ENCODE measurements around the gene ELANE.

The ELANE gene

DNA sequence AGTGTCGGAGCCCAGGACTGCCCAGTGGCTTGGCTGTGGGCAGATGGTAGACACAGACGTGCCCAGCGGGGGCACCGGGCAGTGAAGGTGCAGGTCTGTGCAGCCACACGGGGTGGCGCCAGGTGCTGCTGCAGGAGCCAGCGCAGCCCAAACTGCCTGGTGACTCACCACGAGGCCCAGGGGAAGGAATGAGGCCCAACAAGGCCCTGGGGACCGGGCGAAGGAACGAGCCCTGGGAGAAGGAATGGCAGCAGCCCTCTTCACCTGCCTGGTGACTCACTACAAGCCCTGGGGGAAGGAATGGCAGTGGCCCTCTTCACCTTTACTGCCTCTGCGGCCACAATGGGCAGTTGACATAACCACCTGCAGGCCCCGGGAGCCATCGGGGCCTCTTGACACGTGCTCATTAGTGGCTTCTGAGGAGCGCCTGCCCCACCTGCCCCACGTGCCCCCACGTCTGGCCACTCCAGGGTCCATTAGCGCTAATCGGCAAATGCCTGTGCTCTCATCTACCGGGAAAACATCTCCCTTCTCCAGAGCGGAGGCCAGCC is 31.6 kb downstream of the ELANE start:
- TF ChIP-seq, protein P1, sequence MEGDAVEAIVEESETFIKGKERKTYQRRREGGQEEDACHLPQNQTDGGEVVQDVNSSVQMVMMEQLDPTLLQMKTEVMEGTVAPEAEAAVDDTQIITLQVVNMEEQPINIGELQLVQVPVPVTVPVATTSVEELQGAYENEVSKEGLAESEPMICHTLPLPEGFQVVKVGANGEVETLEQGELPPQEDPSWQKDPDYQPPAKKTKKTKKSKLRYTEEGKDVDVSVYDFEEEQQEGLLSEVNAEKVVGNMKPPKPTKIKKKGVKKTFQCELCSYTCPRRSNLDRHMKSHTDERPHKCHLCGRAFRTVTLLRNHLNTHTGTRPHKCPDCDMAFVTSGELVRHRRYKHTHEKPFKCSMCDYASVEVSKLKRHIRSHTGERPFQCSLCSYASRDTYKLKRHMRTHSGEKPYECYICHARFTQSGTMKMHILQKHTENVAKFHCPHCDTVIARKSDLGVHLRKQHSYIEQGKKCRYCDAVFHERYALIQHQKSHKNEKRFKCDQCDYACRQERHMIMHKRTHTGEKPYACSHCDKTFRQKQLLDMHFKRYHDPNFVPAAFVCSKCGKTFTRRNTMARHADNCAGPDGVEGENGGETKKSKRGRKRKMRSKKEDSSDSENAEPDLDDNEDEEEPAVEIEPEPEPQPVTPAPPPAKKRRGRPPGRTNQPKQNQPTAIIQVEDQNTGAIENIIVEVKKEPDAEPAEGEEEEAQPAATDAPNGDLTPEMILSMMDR (conservative IDR thresholded peaks at IDR 0.05; ENCODE audit: low read length) = no peak
- TF ChIP-seq EZH2phosphoT487 (IDR thresholded peaks at IDR 0.05; ENCODE audit: borderline replicate concordance) = no peak
- peaks cover 2% of the 10 kb centered on the region; the same call in 1 of the 2 replicates for H3K36me3 ChIP-seq (ENCODE audit: insufficient read depth, low read length)
- H3K4me3 ChIP-seq (ENCODE audit: low read length, poor library complexity, severe bottlenecking) = no peak overlapping the region
- H4K20me1 ChIP-seq (ENCODE audit: insufficient read depth, low read length, poor library complexity, severe bottlenecking) = no peaks in the 10 kb centered on the region
- H3K4me1 ChIP-seq (ENCODE audit: insufficient read depth, low read length, poor library complexity, severe bottlenecking) = no peaks in the 10 kb centered on the region
- no peaks in the 10 kb centered on the region for H3F3A ChIP-seq (ENCODE audit: low read depth)
- H3K4me2 ChIP-seq (ENCODE audit: low read depth, low read length, poor library complexity, severe bottlenecking) = no peak overlapping the region
- no peaks in the 10 kb centered on the region for H3K9me2 ChIP-seq (replicated peaks; ENCODE audit: low read depth, low read length)
- H3K79me2 ChIP-seq (ENCODE audit: insufficient read depth, low read length) = no peaks in the 10 kb centered on the region
- H2AFZ ChIP-seq (ENCODE audit: low read length) = no peak overlapping the region
- no peaks in the 10 kb centered on the region for H3K9me3 ChIP-seq (ENCODE audit: insufficient read depth, low read depth, low read length)
- H3K9ac ChIP-seq (ENCODE audit: low read depth, low read length, poor library complexity, severe bottlenecking) = no peak overlapping the region
- H3K27me3 ChIP-seq (ENCODE audit: insufficient read depth, low read length, poor library complexity, severe bottlenecking) = no peaks in the 10 kb centered on the region

DNA sequence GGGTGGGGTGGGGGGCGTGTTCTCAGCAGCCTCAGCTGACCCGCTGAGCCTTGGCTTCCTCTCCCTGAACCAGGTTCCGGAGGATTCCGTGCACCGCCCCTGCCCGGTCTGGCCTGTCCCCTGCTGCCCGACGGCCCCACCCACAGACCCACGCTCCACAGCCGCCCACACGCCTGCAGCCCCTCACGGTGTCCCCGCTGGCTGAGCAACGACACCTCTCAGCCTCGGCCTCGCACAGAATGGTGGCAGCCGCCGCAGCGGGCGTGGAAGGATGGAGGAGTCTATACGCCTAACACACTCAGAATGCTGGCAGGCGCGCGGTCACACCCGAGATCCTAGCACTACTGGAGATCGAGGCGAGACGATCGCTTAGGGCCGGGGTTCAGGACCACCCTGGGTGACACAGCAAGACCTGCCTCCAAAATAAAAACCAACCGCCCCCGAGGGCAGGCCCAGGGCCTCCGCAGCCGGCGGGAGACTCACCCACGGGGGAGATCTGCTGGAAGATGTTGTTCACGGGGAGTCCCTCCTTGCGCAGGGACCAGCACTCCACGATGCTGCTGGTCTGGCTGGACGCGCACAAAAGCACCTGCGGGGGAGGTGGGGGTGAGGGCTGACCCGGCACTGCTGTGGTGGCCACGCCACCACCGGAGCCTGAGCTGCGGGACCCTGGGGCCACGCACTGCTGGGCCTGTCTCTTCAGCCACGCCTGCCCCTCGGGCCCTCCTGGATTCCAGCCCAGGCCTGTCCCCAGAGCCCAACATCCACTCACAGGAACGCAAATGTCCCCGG is 32.5 kb downstream of the ELANE start:
- TF ChIP-seq EZH2phosphoT487 (IDR thresholded peaks at IDR 0.05; ENCODE audit: borderline replicate concordance) = no peak
- TF ChIP-seq, protein P1 (conservative IDR thresholded peaks at IDR 0.05; ENCODE audit: low read length) = no peak
- no peaks in the 10 kb centered on the region for H3K9me2 ChIP-seq (replicated peaks; ENCODE audit: low read depth, low read length)
- no peak overlapping the region for H3K4me3 ChIP-seq (ENCODE audit: low read length, poor library complexity, severe bottlenecking)
- no peak overlapping the region for H3K4me2 ChIP-seq (ENCODE audit: low read depth, low read length, poor library complexity, severe bottlenecking)
- H3K4me1 ChIP-seq (ENCODE audit: insufficient read depth, low read length, poor library complexity, severe bottlenecking) = no peaks in the 10 kb centered on the region
- H3K9me3 ChIP-seq (ENCODE audit: insufficient read depth, low read depth, low read length) = no peaks in the 10 kb centered on the region
- no peak overlapping the region for H3K9ac ChIP-seq (ENCODE audit: low read depth, low read length, poor library complexity, severe bottlenecking)
- H4K20me1 ChIP-seq (ENCODE audit: insufficient read depth, low read length, poor library complexity, severe bottlenecking) = no peaks in the 10 kb centered on the region
- H3K36me3 ChIP-seq (ENCODE audit: insufficient read depth, low read length) = peaks cover 2% of the 10 kb centered on the region; the same call in 1 of the 2 replicates
- no peaks in the 10 kb centered on the region for H3K79me2 ChIP-seq (ENCODE audit: insufficient read depth, low read length)
- H3K27me3 ChIP-seq (ENCODE audit: insufficient read depth, low read length, poor library complexity, severe bottlenecking) = no peaks in the 10 kb centered on the region
- H3F3A ChIP-seq (ENCODE audit: low read depth) = no peaks in the 10 kb centered on the region
- H2AFZ ChIP-seq (ENCODE audit: low read length) = no peak overlapping the region

DNA sequence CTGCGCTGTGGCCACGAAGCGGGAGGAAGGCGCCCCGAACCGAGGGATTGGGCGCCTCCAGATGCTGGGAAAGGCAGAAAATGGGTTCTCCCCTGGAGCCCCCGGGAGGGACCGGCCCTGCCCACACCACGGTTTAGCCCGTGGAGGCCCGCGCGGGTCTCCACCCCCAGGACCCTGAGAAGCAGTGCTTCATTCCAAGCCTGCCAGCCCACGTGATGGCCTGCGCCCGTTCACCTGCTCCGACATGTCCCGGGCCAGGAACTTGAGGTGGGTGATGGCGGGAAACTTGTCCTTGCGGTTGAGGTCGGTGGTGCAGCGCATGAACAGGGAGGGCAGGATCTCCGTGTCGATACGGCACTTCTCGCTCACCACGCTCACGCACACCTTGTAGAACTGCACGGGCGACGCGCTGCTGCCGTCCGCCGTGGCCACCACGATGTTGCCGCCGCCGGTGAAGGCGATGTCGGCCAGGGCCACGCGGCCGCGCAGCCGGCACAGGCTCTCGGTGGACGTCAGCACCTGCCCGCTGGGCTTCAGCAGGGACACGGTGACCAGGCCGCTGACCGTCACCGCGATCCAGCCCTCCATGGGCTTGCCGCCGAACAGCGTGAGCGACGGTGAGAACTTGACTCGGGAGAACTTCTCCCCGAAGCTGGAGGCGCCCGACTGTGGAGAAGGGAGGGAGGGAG is 33.6 kb downstream of the ELANE start:
- Histone ChIP-seq H3K9ac (ENCODE audit: low read depth, low read length, poor library complexity, severe bottlenecking) (no peak overlapping the region), H3K9me3 (ENCODE audit: insufficient read depth, low read depth, low read length) (no peaks in the 10 kb centered on the region), H4K20me1 (ENCODE audit: insufficient read depth, low read length, poor library complexity, severe bottlenecking) (no peaks in the 10 kb centered on the region), H3K4me1 (ENCODE audit: insufficient read depth, low read length, poor library complexity, severe bottlenecking) (no peaks in the 10 kb centered on the region), H3K27me3 (ENCODE audit: insufficient read depth, low read length, poor library complexity, severe bottlenecking) (no peaks in the 10 kb centered on the region), H3F3A (ENCODE audit: low read depth) (no peaks in the 10 kb centered on the region), H2AFZ (ENCODE audit: low read length) (no peak overlapping the region), H3K9me2 (replicated peaks; ENCODE audit: low read depth, low read length) (no peaks in the 10 kb centered on the region), H3K79me2 (ENCODE audit: insufficient read depth, low read length) (no peaks in the 10 kb centered on the region), H3K36me3 (ENCODE audit: insufficient read depth, low read length) (peaks cover 2% of the 10 kb centered on the region; the same call in 1 of the 2 replicates), H3K4me3 (ENCODE audit: low read length, poor library complexity, severe bottlenecking) (no peak overlapping the region), H3K4me2 (ENCODE audit: low read depth, low read length, poor library complexity, severe bottlenecking) (no peak overlapping the region)
- TF ChIP-seq, protein P1 (conservative IDR thresholded peaks at IDR 0.05; ENCODE audit: low read length) = no peak
- no peak for TF ChIP-seq EZH2phosphoT487 (IDR thresholded peaks at IDR 0.05; ENCODE audit: borderline replicate concordance)
